ENCODE data around the gene FOXI1. TPM values are rescaled to one million over a fixed set of nuclear protein-coding genes. Genes with fewer than 3 reads are reported as not detected.

The FOXI1 gene
- total and polyA plus RNA-seq, 2 donors from 2014 or later = 5.1 to 48.5 TPM

GRCh38 chr5:170097934-170098333 lies 7.8 kb upstream of the FOXI1 start:
- FAIRE-seq (no peak), DNase-seq (peak in 1 of 5 donors; percentile 44)
- H3K36me3 ChIP-seq (ENCODE audit: control insufficient read depth in 2 of 3, insufficient read depth in 3 of 3, low read length in 3 of 3) = no peaks in the 10 kb centered on the region
- H3K9ac ChIP-seq (ENCODE audit: low read length in 3 of 3) = no peak overlapping the region
- intact Hi-C loops (cut with DNase I) = no loop called here
- no peak overlapping the region for H3K27ac ChIP-seq (ENCODE audit: low read depth in 2 of 2, low read length in 2 of 2)
- H3K4me3 ChIP-seq (ENCODE audit: low read length in 3 of 3) = no peak overlapping the region
- no peaks in the 10 kb centered on the region for H3K27me3 ChIP-seq (ENCODE audit: control insufficient read depth, insufficient read depth, low read length)
- no peaks in the 10 kb centered on the region for H3K9me3 ChIP-seq (ENCODE audit: control insufficient read depth in 2 of 3, insufficient read depth in 1 of 3, low read length in 3 of 3)
- no peak for TF ChIP-seq CTCF (IDR thresholded peaks at IDR 0.05; ENCODE audit: borderline replicate concordance, extremely low read depth, insufficient read depth)
- H3K4me1 ChIP-seq (ENCODE audit: control insufficient read depth in 2 of 3, insufficient read depth in 2 of 3, low read depth in 1 of 3, low read length in 3 of 3) = no peaks in the 10 kb centered on the region

GRCh38 chr5:170100066-170100943 lies 5.4 kb upstream of the FOXI1 start:
- no peak for FAIRE-seq
- peak; percentile 66 for TF ChIP-seq CTCF (IDR thresholded peaks at IDR 0.05; ENCODE audit: borderline replicate concordance, extremely low read depth, insufficient read depth)
- intact Hi-C loops (cut with DNase I) = loop anchor here (10.0 kb wide), 1 partner anchor 84 kb away; no protein-coding TSS in a partner anchor
- no peaks in the 10 kb centered on the region for H3K4me1 ChIP-seq (ENCODE audit: control insufficient read depth in 2 of 3, insufficient read depth in 2 of 3, low read depth in 1 of 3, low read length in 3 of 3)
- no peaks in the 10 kb centered on the region for H3K36me3 ChIP-seq (ENCODE audit: control insufficient read depth in 2 of 3, insufficient read depth in 3 of 3, low read length in 3 of 3)
- peak in 4 of 5 donors; percentile 89 to 95 (median 92) for DNase-seq
- no peaks in the 10 kb centered on the region for H3K27me3 ChIP-seq (ENCODE audit: control insufficient read depth, insufficient read depth, low read length)
- H3K9ac ChIP-seq (ENCODE audit: low read length in 3 of 3) = no peak overlapping the region
- no peak overlapping the region for H3K27ac ChIP-seq (ENCODE audit: low read depth in 2 of 2, low read length in 2 of 2)
- no peaks in the 10 kb centered on the region for H3K9me3 ChIP-seq (ENCODE audit: control insufficient read depth in 2 of 3, insufficient read depth in 1 of 3, low read length in 3 of 3)
- H3K4me3 ChIP-seq (ENCODE audit: low read length in 3 of 3) = no peak overlapping the region

- DNase-seq = no peak
- H3K9ac ChIP-seq (ENCODE audit: low read length in 3 of 3) = no peak overlapping the region
- H3K4me1 ChIP-seq (ENCODE audit: control insufficient read depth in 2 of 3, insufficient read depth in 2 of 3, low read depth in 1 of 3, low read length in 3 of 3) = no peaks in the 10 kb centered on the region
- H3K4me3 ChIP-seq (ENCODE audit: low read length in 3 of 3) = no peak overlapping the region
- FAIRE-seq = no peak
- no peaks in the 10 kb centered on the region for H3K36me3 ChIP-seq (ENCODE audit: control insufficient read depth in 2 of 3, insufficient read depth in 3 of 3, low read length in 3 of 3)
- no peak overlapping the region for H3K27ac ChIP-seq (ENCODE audit: low read depth in 2 of 2, low read length in 2 of 2)
- intact Hi-C loops (cut with DNase I) = loop anchor here (10.0 kb wide), 1 partner anchor 81 kb away; no protein-coding TSS in a partner anchor
- no peaks in the 10 kb centered on the region for H3K9me3 ChIP-seq (ENCODE audit: control insufficient read depth in 2 of 3, insufficient read depth in 1 of 3, low read length in 3 of 3)
- H3K27me3 ChIP-seq (ENCODE audit: control insufficient read depth, insufficient read depth, low read length) = no peaks in the 10 kb centered on the region
- no peak for TF ChIP-seq CTCF (IDR thresholded peaks at IDR 0.05; ENCODE audit: borderline replicate concordance, extremely low read depth, insufficient read depth)
Observed at GRCh38 chr5:170103447-170103846, 2.2 kb upstream of the FOXI1 start.
